ENCODE results near the gene DTX1. TPM values are rescaled to one million over a fixed set of nuclear protein-coding genes. Genes with fewer than 3 reads are reported as not detected.

The DTX1 gene
- total and polyA plus RNA-seq, 2 of the 8 experiments (the other 6 are each of a cell fraction or from before 2014, with no cell fraction given) = 4.7 to 6.9 TPM

DNA sequence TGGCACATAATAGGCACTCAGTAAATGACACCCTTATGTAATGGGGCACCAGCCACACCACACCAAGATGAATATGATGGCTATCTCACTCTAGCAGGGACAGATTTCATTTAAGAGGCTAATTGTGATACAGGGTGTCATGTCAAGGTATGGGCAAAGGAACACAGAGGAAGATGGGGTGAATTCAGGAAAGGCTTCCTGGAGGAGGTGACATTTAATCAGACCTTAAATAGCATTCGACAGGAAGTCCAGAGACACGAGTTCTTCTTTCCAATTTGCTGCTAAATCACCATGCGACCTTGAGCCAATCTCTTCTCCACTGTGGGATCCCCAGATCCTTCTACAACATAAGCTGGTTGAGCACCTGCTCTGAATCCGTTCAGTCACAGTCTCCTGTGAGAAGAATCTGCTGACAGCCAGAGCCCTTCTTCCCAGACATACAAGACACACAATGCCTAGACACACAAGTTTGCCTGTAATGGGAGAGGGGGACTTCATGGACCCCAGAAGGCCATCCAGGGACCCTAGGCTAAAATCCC, 1.5 kb upstream of the DTX1 start:
- Histone ChIP-seq H2BK5ac (ENCODE audit: low read depth, low read length) (no peak overlapping the region), H3K36me3 (ENCODE audit: control insufficient read depth in 2 of 4, insufficient read depth in 4 of 4, low read length in 3 of 4) (no peaks in the 10 kb centered on the region), H3K14ac (ENCODE audit: insufficient read length) (no peak overlapping the region), H3K4ac (replicated peaks; ENCODE audit: insufficient read length, low read depth, low read length) (no peak overlapping the region), H4K8ac (ENCODE audit: extremely low read depth, insufficient read depth, low read length) (no peak overlapping the region), H2AK5ac (ENCODE audit: low read depth, low read length) (no peak overlapping the region), H3K9ac (replicated peaks in 1 of 4; ENCODE audit: extremely low read depth in 1 of 4, low read depth in 3 of 4, low read length in 3 of 4) (no peak overlapping the region), H3K79me2 (ENCODE audit: control insufficient read depth in 1 of 2, insufficient read depth in 2 of 2, low read length in 2 of 2) (no peaks in the 10 kb centered on the region), H2BK120ac (replicated peaks; ENCODE audit: low read depth, low read length) (no peak overlapping the region), H3K9me3 (ENCODE audit: insufficient read depth in 2 of 2, low read depth in 1 of 2, low read length in 1 of 2) (no peaks in the 10 kb centered on the region), H2BK15ac (ENCODE audit: low read length) (no peak overlapping the region), H3K4me1 (replicated peaks in 1 of 4; ENCODE audit: control insufficient read depth in 3 of 4, insufficient read depth in 4 of 4, low read length in 3 of 4) (peaks cover 0 to 4% (median 2%) of the 10 kb centered on the region in 4 experiments; a peak in 3 of 7 replicates), H3K27ac (ENCODE audit: low read depth, low read length) (no peak overlapping the region), H3K27me3 (replicated peaks in 1 of 4; ENCODE audit: control insufficient read depth in 3 of 4, extremely low read depth in 1 of 4, insufficient read depth in 3 of 4, low read length in 3 of 4) (peaks cover 0 to 22% (median 19%) of the 10 kb centered on the region in 4 experiments; a peak in 6 of 7 replicates), H4K5ac (ENCODE audit: insufficient read length, low read depth, low read length) (no peak overlapping the region), H3K4me3 (ENCODE audit: extremely low read depth in 1 of 4, insufficient read depth in 2 of 4, low read depth in 3 of 4, low read length in 4 of 4) (no peak overlapping the region), H4K91ac (replicated peaks; ENCODE audit: insufficient read length, low read length) (no peak overlapping the region), H4K20me1 (replicated peaks in 1 of 2; ENCODE audit: control insufficient read depth in 1 of 2, insufficient read depth in 2 of 2, low read length in 2 of 2) (no peaks in the 10 kb centered on the region), H3K23ac (ENCODE audit: insufficient read length) (no peak overlapping the region), H3K23me2 (ENCODE audit: low read depth, low read length) (peaks cover 14% of the 10 kb centered on the region; the same call in 1 of the 2 replicates), H2AFZ (ENCODE audit: low read length) (no peak overlapping the region), H2BK12ac (ENCODE audit: low read depth, low read length) (no peak overlapping the region), H3K79me1 (ENCODE audit: low read depth, low read length) (no peaks in the 10 kb centered on the region), H3K56ac (replicated peaks; ENCODE audit: insufficient read length, low read depth, low read length) (no peak overlapping the region), H3K4me2 (ENCODE audit: insufficient read depth in 1 of 2, low read depth in 2 of 2, low read length in 2 of 2) (no peak overlapping the region), H2BK20ac (ENCODE audit: low read length) (no peak overlapping the region), H3K18ac (ENCODE audit: extremely low read depth, low read length) (no peak overlapping the region)
- whole genome bisulfite sequencing, 2 experiments (ENCODE audit: extremely low coverage in 1 of 2, insufficient coverage in 1 of 2, insufficient read length in 1 of 2, insufficient replicate concordance in 2 of 2, low coverage in 1 of 2, low lambda C conversion rate in 2 of 2, missing lambda C conversion rate in 1 of 2) = 83% methylated on average over 4 of the region's 4 CpGs; no CpG with 5 or more reads in 1 of the 2 experiments
- FAIRE-seq = no peak
- ChIA-PET POLR2A (ENCODE audit: partially characterized antibody) (interaction anchor here (1.0 kb wide), 1 partner anchor 11 kb away, joined by 3 read pairs; no protein-coding TSS in a partner anchor), CTCF (ENCODE audit: partially characterized antibody) (interaction anchor here (1.2 to 8.3 kb wide), 6 partner anchors 10 to 77 kb away, joined by 3 to 139 read pairs (median 5); partner anchors contain the start of gene OAS2)
- no peak for DNase-seq (ENCODE audit: low read depth in 1 of 2, low spot score in 2 of 2)
- no peak for TF ChIP-seq BRCA1 (IDR thresholded peaks at IDR 0.05; ENCODE audit: low read depth, low read length)
- TF ChIP-seq SAP30 (IDR thresholded peaks at IDR 0.05; ENCODE audit: insufficient read depth, insufficient replicate concordance, low read length) = no peak
